ENCODE data around the gene CCNA2.

DNA sequence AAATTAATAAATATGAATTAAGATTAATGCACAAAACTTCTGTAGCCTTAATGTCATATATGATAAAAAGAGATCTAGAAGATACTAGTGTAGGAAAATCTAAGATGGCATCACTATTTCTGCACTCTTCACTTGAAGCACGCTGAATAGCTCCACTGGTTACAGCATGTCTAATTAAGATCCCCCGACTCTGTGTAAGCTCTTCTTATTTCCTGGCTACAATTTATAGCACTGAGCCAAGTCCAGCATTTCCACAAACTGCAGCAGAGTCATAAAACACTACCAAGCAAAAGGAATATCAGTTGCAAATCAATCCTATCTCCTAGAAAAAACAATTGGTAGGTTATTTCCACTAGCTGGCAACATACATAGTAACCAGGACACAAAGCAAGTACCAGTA is 1.3 kb upstream of the CCNA2 start:
- TF ChIP-seq CTCF (conservative IDR thresholded peaks at IDR 0.05) (no peak), ZFX (IDR thresholded peaks at IDR 0.05) (no peak)

All from C4-2B (cell line).